GM18526 (cell line): Measurements from ENCODE around the gene PSMB7.

ENCODE experiments used
- POLR2A ChIP-seq: IDR thresholded peaks from 3 replicates; pipeline ENCODE4 v1.6.1; 2011; ENCODE audit not compliant: insufficient read length; ENCODE audit errors: extremely low read depth

Gene PSMB7

GRCh38 chr9:124415102-124415851 lies at the start of gene PSMB7:
Gene PSMB7 (minus strand): TSS chr9:124415442. CDS start chr9:124415425, 17 bp downstream.
- TF ChIP-seq POLR2A, result peak; percentile 61

- TF ChIP-seq POLR2A, result no peak
Measured at GRCh38 chr9:124462739-124463138, 47.5 kb upstream of the PSMB7 start.

DNA sequence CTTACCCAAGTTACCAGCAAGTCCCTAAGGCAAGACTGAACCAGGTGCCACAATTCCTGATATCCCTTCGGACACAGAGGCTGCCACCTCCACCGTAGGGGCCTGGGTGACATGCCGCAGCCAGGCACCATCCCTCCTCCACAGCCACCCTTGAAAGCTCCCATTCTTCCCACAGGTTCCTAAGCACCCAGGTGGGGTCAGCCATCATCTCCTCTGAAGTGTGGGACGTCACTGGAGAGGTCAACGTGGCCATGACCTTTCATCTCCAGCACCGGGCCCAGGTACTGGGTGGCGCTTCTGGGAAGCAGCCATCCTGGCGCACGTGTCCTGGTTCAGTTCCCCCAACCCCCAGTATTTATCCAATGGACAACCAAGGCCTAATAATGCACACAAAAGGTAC lies 43.2 kb upstream of the PSMB7 start:
- no peak for TF ChIP-seq POLR2A

DNA sequence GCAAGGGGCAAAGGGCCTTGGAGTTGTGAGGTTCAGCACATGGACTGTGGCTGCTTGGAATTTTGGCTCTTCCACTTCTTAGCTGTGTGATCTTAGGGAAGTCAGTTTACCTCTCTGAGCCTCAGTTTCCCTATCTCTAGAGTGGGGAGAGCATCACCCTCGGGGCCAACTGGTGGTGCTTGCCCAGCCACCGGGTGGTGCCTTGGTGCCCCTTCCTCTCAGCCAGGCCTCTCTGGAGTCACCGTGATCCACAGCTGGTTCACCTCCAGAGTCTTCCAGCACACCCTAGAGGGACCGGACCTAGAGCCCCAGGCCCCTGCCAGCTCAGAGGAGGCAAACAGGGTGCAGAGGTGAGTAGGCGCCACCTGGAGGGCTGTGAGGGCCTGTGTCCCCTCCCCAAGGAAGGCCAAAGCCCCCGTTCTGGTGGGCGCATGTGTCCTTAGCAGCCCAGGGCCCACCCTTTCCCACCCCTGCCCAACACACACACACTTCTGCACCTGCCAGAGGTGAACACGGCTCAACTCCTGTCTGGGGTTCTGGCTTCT lies 42.7 kb upstream of the PSMB7 start:
- TF ChIP-seq POLR2A, result no peak

- no peak for TF ChIP-seq POLR2A
Measured at GRCh38 chr9:124457079-124457886, 42.0 kb upstream of the PSMB7 start.

DNA sequence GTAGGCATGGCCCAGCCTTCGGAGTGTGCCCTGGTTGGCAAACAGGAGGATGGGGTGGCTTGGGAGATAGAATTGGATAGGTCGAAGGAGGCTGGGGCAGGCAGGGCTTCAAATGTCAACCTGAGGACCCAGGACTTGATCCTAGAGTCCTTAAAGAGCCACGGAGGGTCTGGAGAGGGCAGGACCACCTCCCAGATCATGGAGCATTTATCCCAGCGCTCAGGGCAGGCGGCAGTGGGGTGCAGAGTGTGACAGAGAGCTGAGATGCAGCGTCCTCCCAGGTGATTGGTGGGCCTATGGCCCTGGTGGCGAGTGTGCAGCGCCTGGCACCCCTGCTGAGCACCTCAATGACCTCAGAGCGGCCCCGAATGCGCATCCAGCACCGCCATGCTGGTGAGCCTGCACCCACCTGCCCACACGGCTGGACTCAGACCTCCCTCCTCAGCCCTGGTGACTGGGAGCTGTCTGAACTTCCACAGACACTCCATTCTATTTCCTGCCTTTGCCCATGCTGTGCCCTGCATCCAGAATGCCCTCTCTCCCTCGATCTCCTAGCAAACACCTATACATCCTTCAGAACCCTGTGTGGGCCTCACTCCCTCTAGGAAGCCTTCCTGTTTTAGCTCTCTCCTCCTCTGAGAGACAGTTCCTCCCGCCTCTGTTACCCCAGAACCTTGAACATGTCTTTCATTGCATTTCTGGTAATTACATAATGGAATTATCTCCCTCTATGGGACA lies 41.3 kb upstream of the PSMB7 start:
- TF ChIP-seq POLR2A, result no peak

GRCh38 chr9:124455820-124456219 lies 40.6 kb upstream of the PSMB7 start:
- TF ChIP-seq POLR2A, result no peak

DNA sequence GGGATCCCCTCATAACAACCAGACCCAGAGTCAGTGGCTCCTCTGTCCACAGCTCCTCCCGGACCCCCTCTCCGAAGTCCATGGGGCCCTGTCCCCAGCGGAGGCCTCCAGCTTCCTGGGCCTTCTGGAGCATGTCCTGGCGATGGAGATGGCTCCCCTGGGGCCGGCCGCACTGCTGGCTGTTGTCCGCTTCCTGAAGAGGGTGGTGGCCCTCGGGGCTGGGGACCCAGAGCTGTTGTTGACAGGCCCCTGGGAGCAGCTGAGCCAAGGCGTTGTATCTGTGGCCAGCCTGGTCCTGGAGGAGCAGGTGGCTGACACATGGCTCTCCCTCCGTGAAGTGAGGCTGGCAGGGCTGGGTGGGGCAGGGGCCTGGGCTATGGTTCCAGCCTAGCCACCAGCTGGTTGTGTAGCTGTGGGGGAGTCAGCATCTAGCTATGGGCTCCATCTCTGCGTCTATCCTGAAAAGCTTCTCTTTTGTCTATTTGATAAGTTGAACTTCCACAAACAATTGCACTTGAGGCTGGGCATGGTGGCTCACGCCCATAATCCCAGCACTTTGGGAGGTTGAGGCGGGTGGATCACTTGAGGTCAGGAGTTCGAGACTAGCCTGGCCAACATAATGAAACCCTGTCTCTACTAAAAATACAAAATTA lies 39.7 kb upstream of the PSMB7 start:
- TF ChIP-seq POLR2A, result no peak

GRCh38 chr9:124454296-124454695 lies 39.1 kb upstream of the PSMB7 start:
- TF ChIP-seq POLR2A, result no peak

DNA sequence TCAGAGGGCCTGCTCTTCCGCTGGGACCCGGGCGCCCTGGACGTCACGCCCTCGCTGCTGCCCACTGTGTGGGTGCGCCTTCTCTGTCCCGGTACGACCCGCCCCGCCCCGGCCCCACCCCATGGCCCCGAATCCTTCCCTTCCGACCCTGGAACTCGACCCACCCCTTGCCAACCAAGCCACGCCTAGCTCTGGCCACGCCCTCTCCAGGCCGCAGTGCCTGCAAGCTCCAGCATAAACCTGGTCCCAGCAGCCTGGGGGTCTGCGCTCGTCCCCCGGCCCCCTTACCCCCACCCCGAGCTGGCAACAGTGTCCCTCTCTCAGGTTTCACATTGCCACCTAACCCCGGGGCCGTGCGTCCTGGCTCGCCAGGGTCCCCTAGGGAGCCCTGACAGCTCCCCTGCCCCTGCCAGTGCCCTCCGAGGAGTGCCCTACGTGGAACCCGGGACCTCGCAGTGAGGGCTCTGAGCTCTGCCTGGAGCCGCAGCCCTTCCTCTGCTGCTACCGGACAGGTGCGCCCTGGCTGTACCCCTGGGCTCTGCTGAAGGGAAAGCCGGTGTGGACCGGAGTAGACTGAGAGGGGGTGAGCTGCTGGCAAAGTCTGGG lies 38.4 kb upstream of the PSMB7 start:
- TF ChIP-seq POLR2A, result no peak

DNA sequence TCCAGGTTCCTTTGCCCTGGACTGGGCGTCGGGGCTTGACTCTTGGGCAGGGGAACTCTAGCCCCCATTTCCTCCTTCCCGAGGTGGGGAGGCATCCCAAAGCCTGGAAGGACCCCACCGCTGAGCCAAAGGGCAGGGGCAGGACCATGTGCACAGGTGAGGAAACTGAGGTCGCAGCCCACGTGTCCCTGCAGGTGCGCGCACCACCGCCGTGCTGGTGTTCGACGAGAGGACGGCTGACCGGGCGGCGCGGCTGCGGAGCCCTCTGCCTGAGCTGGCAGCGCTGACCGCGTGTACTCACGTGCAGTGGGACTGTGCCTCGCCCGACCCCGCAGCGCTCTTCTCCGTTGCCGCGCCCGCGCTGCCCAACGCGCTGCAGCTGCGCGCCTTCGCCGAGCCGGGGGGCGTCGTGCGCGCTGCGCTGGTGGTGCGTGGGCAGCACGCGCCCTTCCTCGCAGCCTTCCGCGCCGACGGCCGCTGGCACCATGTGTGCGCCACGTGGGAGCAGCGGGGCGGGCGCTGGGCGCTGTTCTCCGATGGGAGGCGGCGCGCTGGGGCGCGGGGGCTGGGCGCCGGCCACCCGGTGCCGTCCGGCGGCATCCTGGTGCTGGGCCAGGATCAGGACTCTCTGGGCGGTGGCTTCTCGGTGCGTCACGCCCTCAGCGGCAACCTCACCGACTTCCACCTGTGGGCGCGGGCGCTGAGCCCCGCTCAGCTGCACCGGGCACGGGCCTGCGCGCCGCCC lies 37.8 kb upstream of the PSMB7 start:
- no peak for TF ChIP-seq POLR2A

DNA sequence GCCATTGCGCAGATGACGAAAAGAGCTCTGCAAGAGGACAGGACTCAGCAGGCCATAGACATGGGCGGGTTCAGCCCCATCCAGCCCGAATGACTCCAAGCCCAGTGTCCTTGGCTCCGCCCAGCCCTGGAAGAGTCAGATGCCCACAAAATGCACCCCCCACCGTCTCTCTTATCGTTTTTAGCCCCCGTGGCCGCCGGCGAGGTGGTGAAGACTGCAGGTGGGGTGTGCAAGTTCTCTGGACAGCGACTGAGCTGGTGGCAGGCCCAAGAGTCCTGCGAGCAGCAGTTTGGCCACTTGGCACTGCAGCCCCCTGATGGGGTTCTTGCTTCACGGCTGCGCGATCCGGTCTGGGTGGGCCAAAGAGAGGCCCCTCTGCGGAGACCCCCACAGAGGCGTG lies 37.1 kb upstream of the PSMB7 start:
- no peak for TF ChIP-seq POLR2A

- TF ChIP-seq POLR2A, result no peak
Measured at GRCh38 chr9:124450931-124451661, 35.9 kb upstream of the PSMB7 start.
